ENCODE measurements around the gene NOC4L. TPM values are rescaled to one million over a fixed set of nuclear protein-coding genes. Genes with fewer than 3 reads are reported as not detected.
A peak's percentile ranks its signal among the peaks of the same experiment; 100 is the strongest.

The NOC4L gene
- total and polyA plus RNA-seq, 2 of the 4 experiments (the other 2 are of a cell fraction) = 5.2 to 13.4 TPM

- TF ChIP-seq BHLHE40 (IDR thresholded peaks at IDR 0.05; ENCODE audit: low read depth, low read length) (peak; percentile 94), USF2 (IDR thresholded peaks at IDR 0.05; ENCODE audit: low read depth, low read length) (no peak; the same call in 1 of the 2 replicates)
Observed at GRCh38 chr12:132144115-132144809, at the start of gene NOC4L, which contains the start of gene DDX51 (continued).

GRCh38 chr12:132095520-132096409 lies 48.5 kb upstream of the NOC4L start:
- Histone ChIP-seq H3K27me3 (ENCODE audit: control insufficient read depth, insufficient read depth, low read length) (no peaks in the 10 kb centered on the region), H3K4ac (ENCODE audit: low read depth, low read length) (no peak overlapping the region), H3K79me1 (ENCODE audit: low read depth in 1 of 2, low read length in 2 of 2) (peaks cover 6 to 14% of the 10 kb centered on the region in 2 experiments; a peak in 2 of 4 replicates), H2AK9ac (replicated peaks; ENCODE audit: low read depth, low read length, poor library complexity) (no peak overlapping the region), H3K4me3 (ENCODE audit: insufficient read depth, low read depth, low read length) (no peak overlapping the region), H2AK5ac (ENCODE audit: low read depth, low read length) (no peak overlapping the region), H3K27ac (ENCODE audit: insufficient read depth, low read length) (no peak overlapping the region), H4K8ac (ENCODE audit: low read depth in 2 of 2, low read length in 2 of 2) (no peak overlapping the region), H4K91ac (ENCODE audit: insufficient read depth, low read depth, low read length) (no peak overlapping the region), H3K36me3 (ENCODE audit: control insufficient read depth, insufficient read depth, low read length) (peaks cover 10% of the 10 kb centered on the region; the same call in 1 of the 2 replicates), H4K5ac (ENCODE audit: low read depth, low read length) (no peak overlapping the region), H2BK120ac (ENCODE audit: low read depth, low read length) (no peak overlapping the region), H4K20me1 (ENCODE audit: insufficient read depth, low read length) (no peaks in the 10 kb centered on the region; the same call in 1 of the 2 replicates), H2AFZ (replicated peaks; ENCODE audit: low read length, poor library complexity) (no peak overlapping the region), H3K4me2 (ENCODE audit: low read depth, low read length) (no peak overlapping the region), H2BK15ac (ENCODE audit: low read depth, low read length) (no peak overlapping the region), H3K18ac (ENCODE audit: low read depth, low read length) (no peak overlapping the region), H3K9me1 (ENCODE audit: insufficient read depth, low read length) (no peaks in the 10 kb centered on the region), H3K56ac (ENCODE audit: extremely low read depth, insufficient read depth, low read length) (no peak overlapping the region), H2BK20ac (ENCODE audit: low read depth, low read length) (no peak overlapping the region), H3K9ac (ENCODE audit: low read depth, low read length) (no peak overlapping the region), H3K23ac (ENCODE audit: low read depth, low read length) (no peak overlapping the region), H3K14ac (replicated peaks; ENCODE audit: low read depth, low read length) (no peak overlapping the region), H3K4me1 (ENCODE audit: control insufficient read depth, insufficient read depth, low read length) (no peaks in the 10 kb centered on the region), H3K9me3 (ENCODE audit: control insufficient read depth, insufficient read depth, low read length) (no peaks in the 10 kb centered on the region), H2BK5ac (ENCODE audit: low read depth, low read length, poor library complexity, severe bottlenecking) (no peak overlapping the region)
- ChIA-PET CTCF (no interaction called here), POLR2A (ENCODE audit: unreplicated experiment) (no interaction called here)
- ATAC-seq (ENCODE audit: low read depth) (no peak), DNase-seq (no peak)
- in situ Hi-C loops (cut with MboI; ENCODE audit: low sequenced_read_pairs) = no loop called here
- no TSS peak for BruUV-seq (replicated peaks)
- intact Hi-C loops (cut with micrococcal nuclease) = no loop called here
- WGBS, 2 experiments (ENCODE audit: extremely low coverage in 2 of 2, insufficient read length in 1 of 2) = 90% methylated on average over 10 of the region's 11 CpGs; no CpG with 5 or more reads in 1 of the 2 experiments
- dilution Hi-C loops (cut with HindIII; ENCODE audit: low sequenced_read_pairs, unreplicated experiment) = no loop called here
- TF ChIP-seq BHLHE40 (IDR thresholded peaks at IDR 0.05; ENCODE audit: low read depth, low read length) (no peak), NFE2L2 (IDR thresholded peaks at IDR 0.05; ENCODE audit: low read depth, low read length) (no peak), POLR2A (IDR thresholded peaks at IDR 0.05; ENCODE audit: low read depth, low read length) (no peak), SMC3 (IDR thresholded peaks at IDR 0.05; ENCODE audit: low read depth, low read length) (no peak), USF2 (IDR thresholded peaks at IDR 0.05; ENCODE audit: low read depth, low read length) (no peak), CHD1 (IDR thresholded peaks at IDR 0.05; ENCODE audit: low read depth, low read length) (no peak), MAFK (IDR thresholded peaks at IDR 0.05; ENCODE audit: low read depth, low read length) (no peak), MAZ (IDR thresholded peaks at IDR 0.05; ENCODE audit: borderline replicate concordance, low read depth, low read length) (no peak), RCOR1 (IDR thresholded peaks at IDR 0.05; ENCODE audit: insufficient replicate concordance, low read length) (no peak), CEBPB (IDR thresholded peaks at IDR 0.05; ENCODE audit: low read depth, low read length) (no peak), MXI1 (IDR thresholded peaks at IDR 0.05; ENCODE audit: borderline replicate concordance, low read depth, low read length) (no peak)
